GM23338 (cell line): ENCODE data around the gene M1AP. TPM values are rescaled to one million over a fixed set of nuclear protein-coding genes. Genes with fewer than 3 reads are reported as not detected.

ENCODE experiments used
- ATAC-seq: fragments of 200-7000 bp; cut with Tn5 transposase; 3 replicates; pipeline ENCODE4 v1.9.1; 2020
- DNase-seq: peaks from one replicate; pipeline ENCODE4 v3.0.0-alpha.2; 2015; ENCODE audit warnings: low spot score
- H2AFZ ChIP-seq: fragments of 200-600 bp; sonication (generic); 2 replicates; pipeline ENCODE4 v1.8.0; 2016; ENCODE audit warnings: antibody characterized with exemption, mild to moderate bottlenecking, moderate library complexity
- H3F3A ChIP-seq: fragments of 200-600 bp; sonication (generic); replicated peaks from 2 replicates; pipeline ENCODE4 v1.8.0; 2017; ENCODE audit warnings: antibody characterized with exemption, mixed run types, low read depth
- H3K27ac ChIP-seq: fragments of 200-600 bp; sonication (generic); 2 replicates; pipeline ENCODE4 v1.6.1; 2016; ENCODE audit warnings: low read depth
- H3K27me3 ChIP-seq: fragments of 200-600 bp; sonication (generic); 2 replicates; pipeline ENCODE4 v1.8.0; 2016; ENCODE audit warnings: mild to moderate bottlenecking, mixed run types, moderate library complexity; ENCODE audit not compliant: insufficient read depth
- H3K36me3 ChIP-seq: fragments of 200-600 bp; sonication (generic); 2 replicates; pipeline ENCODE4 v1.8.0; 2016; ENCODE audit warnings: mild to moderate bottlenecking; ENCODE audit not compliant: insufficient read depth
- H3K4me1 ChIP-seq: fragments of 200-600 bp; sonication (generic); 2 replicates; pipeline ENCODE4 v1.8.0; 2016; ENCODE audit warnings: mild to moderate bottlenecking, moderate library complexity; ENCODE audit not compliant: insufficient read depth
- H3K4me2 ChIP-seq: fragments of 200-600 bp; sonication (generic); 2 replicates; pipeline ENCODE4 v1.7.1; 2017; ENCODE audit warnings: mixed run types
- H3K4me3 ChIP-seq: fragments of 200-600 bp; sonication (generic); 2 replicates; pipeline ENCODE4 v1.6.1; 2016; ENCODE audit warnings: mixed run types
- H3K79me2 ChIP-seq: fragments of 200-600 bp; sonication (generic); replicated peaks from 2 replicates; pipeline ENCODE4 v1.8.0; 2017; ENCODE audit warnings: mild to moderate bottlenecking; ENCODE audit not compliant: insufficient read depth
- H3K9me2 ChIP-seq: fragments of 200-600 bp; sonication (generic); 2 replicates; pipeline ENCODE4 v1.8.0; 2017; ENCODE audit not compliant: insufficient read depth
- H4K20me1 ChIP-seq: fragments of 200-600 bp; sonication (generic); replicated peaks from 2 replicates; pipeline ENCODE4 v1.8.0; 2017; ENCODE audit warnings: mild to moderate bottlenecking; ENCODE audit not compliant: insufficient read depth
- H3K27ac Mint-ChIP-seq: 2 replicates; pipeline ENCODE4 v1.8.0; 2020; ENCODE audit warnings: inconsistent platforms, mild to moderate bottlenecking, moderate library complexity, mixed read lengths
- H3K27me3 Mint-ChIP-seq: 3 replicates; pipeline ENCODE4 v1.8.0; 2022; ENCODE audit warnings: low read depth, mild to moderate bottlenecking, moderate library complexity, mixed read lengths, inconsistent platforms; ENCODE audit not compliant: insufficient read depth, poor library complexity
- H3K36me3 Mint-ChIP-seq: 3 replicates; pipeline ENCODE4 v1.8.0; 2021; ENCODE audit warnings: low read depth, mild to moderate bottlenecking, inconsistent platforms, moderate library complexity, mixed read lengths
- H3K4me1 Mint-ChIP-seq: 3 replicates; pipeline ENCODE4 v1.8.0; 2020; ENCODE audit warnings: mild to moderate bottlenecking, inconsistent platforms, mixed read lengths
- H3K4me3 Mint-ChIP-seq: 3 replicates; pipeline ENCODE4 v1.8.0; 2021; ENCODE audit warnings: moderate library complexity, mild to moderate bottlenecking, inconsistent platforms, mixed read lengths
- H3K9me3 Mint-ChIP-seq: 3 replicates; pipeline ENCODE4 v1.8.0; 2020; ENCODE audit warnings: moderate library complexity, mild to moderate bottlenecking, inconsistent platforms, mixed read lengths
- CREB1 ChIP-seq: fragments of 250-450 bp; sonication (Bioruptor Pico); IDR thresholded peaks from 2 replicates; pipeline ENCODE4 v1.5.0; 2020; ENCODE audit warnings: low read depth, mild to moderate bottlenecking, moderate library complexity
- POLR2AphosphoS5 ChIP-seq: IDR thresholded peaks from 2 replicates; pipeline ENCODE4 v1.6.1; 2016; ENCODE audit warnings: antibody characterized with exemption, low read depth
- STAT1 ChIP-seq: IDR thresholded peaks from one replicate; pipeline ENCODE4 v1.6.1; 2016; ENCODE audit warnings: antibody characterized with exemption; ENCODE audit not compliant: unreplicated experiment
- polyA plus RNA-seq: library from polyadenylated mRNA; unstranded; fragments of >200 nt; fragmentation: Nextera tagmentation; extraction: Ambion mirVana; gene quantifications from 2 replicates; pipeline ENCODE4 v1.2.1, GENCODE V29; 2016
- total RNA-seq: library from RNA; depleted of rRNA; stranded (reverse); fragments of >200 nt; shearing (Covaris generic); gene quantifications from 2 replicates; pipeline ENCODE4 v1.2.3, GENCODE V29; 2014
- TF ChIP-seq, protein P1 (sequence below), 2 experiments: fragments of 200-600 bp in 1 of 2; sonication (generic) in 1 of 2; conservative IDR thresholded peaks; 2 replicates each; pipeline versions ENCODE4 v1.5.1 to v1.6.1; 2016 to 2017; ENCODE audit warnings: antibody characterized with exemption in 2 of 2, low read depth in 2 of 2, mild to moderate bottlenecking in 2 of 2, moderate library complexity in 1 of 2
- TF ChIP-seq, protein P2 (sequence below): fragments of 250-450 bp; sonication (Bioruptor Pico); IDR thresholded peaks from 2 replicates; pipeline ENCODE4 v1.5.0; 2020; ENCODE audit warnings: mild to moderate bottlenecking, moderate library complexity

Gene M1AP
- total and polyA plus RNA-seq, 2 experiments from 2014 or later = 5.1 to 12.1 TPM

GRCh38 chr2:74544634-74545033 is 103.5 kb downstream of the M1AP start:
- no peak overlapping the region for H3K27ac Mint-ChIP-seq
- DNase-seq (no peak), ATAC-seq (no peak)
- Histone ChIP-seq H3K4me2 (no peak overlapping the region), H3K36me3 (no peaks in the 10 kb centered on the region), H4K20me1 (peaks cover 4% of the 10 kb centered on the region; the same call in 1 of the 2 replicates), H3K4me1 (peaks cover 7% of the 10 kb centered on the region; the same call in 1 of the 2 replicates), H3F3A (peaks cover 9% of the 10 kb centered on the region; the same call in 1 of the 2 replicates), H3K79me2 (peaks cover 5% of the 10 kb centered on the region; the same call in 1 of the 2 replicates), H3K9me2 (no peaks in the 10 kb centered on the region), H2AFZ (no peak overlapping the region), H3K27me3 (peaks cover 49% of the 10 kb centered on the region), H3K4me3 (no peak overlapping the region), H3K27ac (no peak overlapping the region)
- TF ChIP-seq STAT1 = no peak
- TF ChIP-seq POLR2AphosphoS5 = no peak
- TF ChIP-seq, protein P1, sequence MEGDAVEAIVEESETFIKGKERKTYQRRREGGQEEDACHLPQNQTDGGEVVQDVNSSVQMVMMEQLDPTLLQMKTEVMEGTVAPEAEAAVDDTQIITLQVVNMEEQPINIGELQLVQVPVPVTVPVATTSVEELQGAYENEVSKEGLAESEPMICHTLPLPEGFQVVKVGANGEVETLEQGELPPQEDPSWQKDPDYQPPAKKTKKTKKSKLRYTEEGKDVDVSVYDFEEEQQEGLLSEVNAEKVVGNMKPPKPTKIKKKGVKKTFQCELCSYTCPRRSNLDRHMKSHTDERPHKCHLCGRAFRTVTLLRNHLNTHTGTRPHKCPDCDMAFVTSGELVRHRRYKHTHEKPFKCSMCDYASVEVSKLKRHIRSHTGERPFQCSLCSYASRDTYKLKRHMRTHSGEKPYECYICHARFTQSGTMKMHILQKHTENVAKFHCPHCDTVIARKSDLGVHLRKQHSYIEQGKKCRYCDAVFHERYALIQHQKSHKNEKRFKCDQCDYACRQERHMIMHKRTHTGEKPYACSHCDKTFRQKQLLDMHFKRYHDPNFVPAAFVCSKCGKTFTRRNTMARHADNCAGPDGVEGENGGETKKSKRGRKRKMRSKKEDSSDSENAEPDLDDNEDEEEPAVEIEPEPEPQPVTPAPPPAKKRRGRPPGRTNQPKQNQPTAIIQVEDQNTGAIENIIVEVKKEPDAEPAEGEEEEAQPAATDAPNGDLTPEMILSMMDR (conservative IDR thresholded peaks at IDR 0.05; ENCODE audit: low read depth in 2 of 2) = peak in 1 of 2 experiments; percentile 19; a peak in 2 of 4 replicates
- TF ChIP-seq CREB1 (CRISPR knock-in tag) = no peak
- TF ChIP-seq, protein P2, sequence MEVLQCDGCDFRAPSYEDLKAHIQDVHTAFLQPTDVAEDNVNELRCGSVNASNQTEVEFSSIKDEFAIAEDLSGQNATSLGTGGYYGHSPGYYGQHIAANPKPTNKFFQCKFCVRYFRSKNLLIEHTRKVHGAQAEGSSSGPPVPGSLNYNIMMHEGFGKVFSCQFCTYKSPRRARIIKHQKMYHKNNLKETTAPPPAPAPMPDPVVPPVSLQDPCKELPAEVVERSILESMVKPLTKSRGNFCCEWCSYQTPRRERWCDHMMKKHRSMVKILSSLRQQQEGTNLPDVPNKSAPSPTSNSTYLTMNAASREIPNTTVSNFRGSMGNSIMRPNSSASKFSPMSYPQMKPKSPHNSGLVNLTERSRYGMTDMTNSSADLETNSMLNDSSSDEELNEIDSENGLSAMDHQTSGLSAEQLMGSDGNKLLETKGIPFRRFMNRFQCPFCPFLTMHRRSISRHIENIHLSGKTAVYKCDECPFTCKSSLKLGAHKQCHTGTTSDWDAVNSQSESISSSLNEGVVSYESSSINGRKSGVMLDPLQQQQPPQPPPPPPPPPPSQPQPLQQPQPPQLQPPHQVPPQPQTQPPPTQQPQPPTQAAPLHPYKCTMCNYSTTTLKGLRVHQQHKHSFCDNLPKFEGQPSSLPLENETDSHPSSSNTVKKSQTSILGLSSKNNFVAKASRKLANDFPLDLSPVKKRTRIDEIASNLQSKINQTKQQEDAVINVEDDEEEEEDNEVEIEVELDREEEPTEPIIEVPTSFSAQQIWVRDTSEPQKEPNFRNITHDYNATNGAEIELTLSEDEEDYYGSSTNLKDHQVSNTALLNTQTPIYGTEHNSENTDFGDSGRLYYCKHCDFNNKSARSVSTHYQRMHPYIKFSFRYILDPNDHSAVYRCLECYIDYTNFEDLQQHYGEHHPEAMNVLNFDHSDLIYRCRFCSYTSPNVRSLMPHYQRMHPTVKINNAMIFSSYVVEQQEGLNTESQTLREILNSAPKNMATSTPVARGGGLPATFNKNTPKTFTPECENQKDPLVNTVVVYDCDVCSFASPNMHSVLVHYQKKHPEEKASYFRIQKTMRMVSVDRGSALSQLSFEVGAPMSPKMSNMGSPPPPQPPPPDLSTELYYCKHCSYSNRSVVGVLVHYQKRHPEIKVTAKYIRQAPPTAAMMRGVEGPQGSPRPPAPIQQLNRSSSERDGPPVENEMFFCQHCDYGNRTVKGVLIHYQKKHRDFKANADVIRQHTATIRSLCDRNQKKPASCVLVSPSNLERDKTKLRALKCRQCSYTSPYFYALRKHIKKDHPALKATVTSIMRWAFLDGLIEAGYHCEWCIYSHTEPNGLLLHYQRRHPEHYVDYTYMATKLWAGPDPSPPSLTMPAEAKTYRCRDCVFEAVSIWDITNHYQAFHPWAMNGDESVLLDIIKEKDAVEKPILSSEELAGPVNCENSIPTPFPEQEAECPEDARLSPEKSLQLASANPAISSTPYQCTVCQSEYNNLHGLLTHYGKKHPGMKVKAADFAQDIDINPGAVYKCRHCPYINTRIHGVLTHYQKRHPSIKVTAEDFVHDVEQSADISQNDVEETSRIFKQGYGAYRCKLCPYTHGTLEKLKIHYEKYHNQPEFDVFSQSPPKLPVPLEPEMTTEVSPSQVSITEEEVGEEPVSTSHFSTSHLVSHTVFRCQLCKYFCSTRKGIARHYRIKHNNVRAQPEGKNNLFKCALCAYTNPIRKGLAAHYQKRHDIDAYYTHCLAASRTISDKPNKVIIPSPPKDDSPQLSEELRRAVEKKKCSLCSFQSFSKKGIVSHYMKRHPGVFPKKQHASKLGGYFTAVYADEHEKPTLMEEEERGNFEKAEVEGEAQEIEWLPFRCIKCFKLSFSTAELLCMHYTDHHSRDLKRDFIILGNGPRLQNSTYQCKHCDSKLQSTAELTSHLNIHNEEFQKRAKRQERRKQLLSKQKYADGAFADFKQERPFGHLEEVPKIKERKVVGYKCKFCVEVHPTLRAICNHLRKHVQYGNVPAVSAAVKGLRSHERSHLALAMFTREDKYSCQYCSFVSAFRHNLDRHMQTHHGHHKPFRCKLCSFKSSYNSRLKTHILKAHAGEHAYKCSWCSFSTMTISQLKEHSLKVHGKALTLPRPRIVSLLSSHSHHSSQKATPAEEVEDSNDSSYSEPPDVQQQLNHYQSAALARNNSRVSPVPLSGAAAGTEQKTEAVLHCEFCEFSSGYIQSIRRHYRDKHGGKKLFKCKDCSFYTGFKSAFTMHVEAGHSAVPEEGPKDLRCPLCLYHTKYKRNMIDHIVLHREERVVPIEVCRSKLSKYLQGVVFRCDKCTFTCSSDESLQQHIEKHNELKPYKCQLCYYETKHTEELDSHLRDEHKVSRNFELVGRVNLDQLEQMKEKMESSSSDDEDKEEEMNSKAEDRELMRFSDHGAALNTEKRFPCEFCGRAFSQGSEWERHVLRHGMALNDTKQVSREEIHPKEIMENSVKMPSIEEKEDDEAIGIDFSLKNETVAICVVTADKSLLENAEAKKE (CRISPR knock-in tag) = no peak
- H3K4me1 Mint-ChIP-seq = peaks cover 8% of the 10 kb centered on the region; the same call in 2 of the 3 replicates
- peaks cover 3% of the 10 kb centered on the region; the same call in 1 of the 3 replicates for H3K9me3 Mint-ChIP-seq
- peaks cover 28% of the 10 kb centered on the region for H3K27me3 Mint-ChIP-seq
- H3K4me3 Mint-ChIP-seq = no peak overlapping the region
- peaks cover 6% of the 10 kb centered on the region; the same call in 1 of the 3 replicates for H3K36me3 Mint-ChIP-seq
